CD4-positive, alpha-beta T cell (primary cell): ENCODE measurements around the gene PCDHGC3. TPM values are rescaled to one million over a fixed set of nuclear protein-coding genes. Genes with fewer than 3 reads are reported as not detected.

Source experiments
- ATAC-seq: fragments of 200-7000 bp; cut with Tn5 transposase; one replicate; pipeline ENCODE4 v1.10.0; 2022; ENCODE audit warnings: mild to moderate bottlenecking; ENCODE audit not compliant: poor library complexity
- CTCF ChIA-PET: fragments of 350-600 bp; sonication (Branson Sonifier 250); formaldehyde crosslinking; loops from one replicate; lab custom pipeline; 2021; ENCODE audit warnings: antibody characterized with exemption, inconsistent platforms; lab: Charles Lee
- POLR2A ChIA-PET: fragments of 350-600 bp; sonication (Branson Sonifier 250); formaldehyde crosslinking; loops from one replicate; lab custom pipeline; 2021; ENCODE audit warnings: antibody characterized with exemption, inconsistent platforms; lab: Charles Lee
- DNase-seq, 14 experiments: peaks; one replicate each; pipeline ENCODE4 v3.0.0-alpha.2; 2013 to 2020; ENCODE audit warnings: mixed read lengths in 2 of 14
- H3K27ac ChIP-seq, 2 donors: one replicate each; pipeline versions ENCODE4 v1.5.1 to v1.7.0; 2013; ENCODE audit warnings: low read length in 2 of 2, low read depth in 1 of 2, mild to moderate bottlenecking in 1 of 2
- H3K27me3 ChIP-seq, 2 experiments: 1 replicate in 1 of 2; 2 replicates in 1 of 2; pipeline versions ENCODE4 v1.6.1 to v1.7.0; 2013; ENCODE audit warnings: low read length in 2 of 2, control low read depth in 1 of 2, mild to moderate bottlenecking in 1 of 2, moderate library complexity in 1 of 2; ENCODE audit not compliant: insufficient read depth in 2 of 2, control insufficient read depth in 1 of 2
- H3K36me3 ChIP-seq: one replicate; pipeline ENCODE4 v1.6.1; 2013; ENCODE audit warnings: low read length, control low read depth; ENCODE audit not compliant: insufficient read depth
- H3K4me1 ChIP-seq: one replicate; pipeline ENCODE4 v1.6.1; 2013; ENCODE audit warnings: low read length, control low read depth; ENCODE audit not compliant: insufficient read depth
- H3K4me3 ChIP-seq: one replicate; pipeline ENCODE4 v1.5.1; 2013; ENCODE audit warnings: mild to moderate bottlenecking, low read length, moderate library complexity
- H3K9me3 ChIP-seq, 2 experiments: 1 replicate in 1 of 2; 2 replicates in 1 of 2; pipeline versions ENCODE4 v1.6.1 to v1.7.0; 2013; ENCODE audit warnings: low read length in 2 of 2, mild to moderate bottlenecking in 2 of 2, control low read depth in 1 of 2, moderate library complexity in 1 of 2; ENCODE audit not compliant: control insufficient read depth in 1 of 2, insufficient read depth in 1 of 2
- H3K27ac Mint-ChIP-seq: one replicate; pipeline ENCODE4 v1.8.0; 2020; ENCODE audit warnings: mixed read lengths
- H3K27me3 Mint-ChIP-seq: one replicate; pipeline ENCODE4 v1.8.0; 2021; ENCODE audit warnings: mixed read lengths
- H3K36me3 Mint-ChIP-seq: one replicate; pipeline ENCODE4 v1.8.0; 2021; ENCODE audit warnings: low read depth, mixed read lengths
- H3K4me1 Mint-ChIP-seq: one replicate; pipeline ENCODE4 v1.8.0; 2021; ENCODE audit warnings: low read depth, mixed read lengths
- H3K4me3 Mint-ChIP-seq: one replicate; pipeline ENCODE4 v1.8.0; 2020; ENCODE audit warnings: mild to moderate bottlenecking, mixed read lengths
- H3K9me3 Mint-ChIP-seq: one replicate; pipeline ENCODE4 v1.8.0; 2020; ENCODE audit warnings: mixed read lengths
- intact Hi-C, 2 experiments: fragments of 100-400 bp; cut with DNase I in 1 of 2; cut with micrococcal nuclease in 1 of 2; formaldehyde crosslinking; loops; one replicate each; pipeline versions ENCODE4 v1.15.1 to v1.9.0; 2023 to 2025; cut with DNase I, micrococcal nuclease
- total RNA-seq, 174 experiments: library from RNA in 2 of 174; stranded (reverse) in 2 of 174; gene quantifications; one replicate each; pipeline ENCODE4 v1.2.3 and lab custom pipeline; 2021 to 2026
- TF ChIP-seq, protein P1 (sequence below): fragments of 200-600 bp; IDR thresholded peaks from one replicate; pipeline ENCODE4 v1.8.0; 2022; ENCODE audit warnings: antibody characterized with exemption, mild to moderate bottlenecking

Gene PCDHGC3
- total RNA-seq, 2 experiments from 2014 or later = not detected

DNA sequence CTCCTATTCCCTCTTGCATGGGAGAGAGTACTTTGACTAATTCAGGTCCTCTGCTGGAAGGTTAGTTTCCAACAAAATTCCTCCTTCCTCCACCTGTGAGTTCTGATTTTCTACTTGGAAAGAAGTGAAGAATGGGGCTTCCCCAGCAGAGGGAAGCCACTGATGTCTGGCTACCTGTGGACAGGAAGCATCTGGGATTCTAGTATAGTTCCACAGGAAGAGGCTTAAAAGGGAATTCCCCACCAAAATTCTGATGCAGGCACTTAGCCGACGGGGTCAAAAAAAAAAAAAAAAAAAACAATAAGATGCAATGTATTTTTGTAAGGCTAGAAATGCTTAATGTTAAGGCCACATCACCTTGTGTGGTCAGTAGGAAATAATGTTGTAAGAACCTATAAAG lies 46.5 kb downstream of the PCDHGC3 start:
- POLR2A ChIA-PET = no interaction called here
- Histone ChIP-seq H3K4me3 (no peak overlapping the region), H3K27ac (no peak overlapping the region), H3K27me3 (no peaks in the 10 kb centered on the region), H3K9me3 (no peaks in the 10 kb centered on the region), H3K36me3 (peaks cover 100% of the 10 kb centered on the region), H3K4me1 (peaks cover 13% of the 10 kb centered on the region)
- H3K36me3 Mint-ChIP-seq = no peaks in the 10 kb centered on the region
- DNase-seq (no peak), ATAC-seq (no peak)
- TF ChIP-seq, protein P1, sequence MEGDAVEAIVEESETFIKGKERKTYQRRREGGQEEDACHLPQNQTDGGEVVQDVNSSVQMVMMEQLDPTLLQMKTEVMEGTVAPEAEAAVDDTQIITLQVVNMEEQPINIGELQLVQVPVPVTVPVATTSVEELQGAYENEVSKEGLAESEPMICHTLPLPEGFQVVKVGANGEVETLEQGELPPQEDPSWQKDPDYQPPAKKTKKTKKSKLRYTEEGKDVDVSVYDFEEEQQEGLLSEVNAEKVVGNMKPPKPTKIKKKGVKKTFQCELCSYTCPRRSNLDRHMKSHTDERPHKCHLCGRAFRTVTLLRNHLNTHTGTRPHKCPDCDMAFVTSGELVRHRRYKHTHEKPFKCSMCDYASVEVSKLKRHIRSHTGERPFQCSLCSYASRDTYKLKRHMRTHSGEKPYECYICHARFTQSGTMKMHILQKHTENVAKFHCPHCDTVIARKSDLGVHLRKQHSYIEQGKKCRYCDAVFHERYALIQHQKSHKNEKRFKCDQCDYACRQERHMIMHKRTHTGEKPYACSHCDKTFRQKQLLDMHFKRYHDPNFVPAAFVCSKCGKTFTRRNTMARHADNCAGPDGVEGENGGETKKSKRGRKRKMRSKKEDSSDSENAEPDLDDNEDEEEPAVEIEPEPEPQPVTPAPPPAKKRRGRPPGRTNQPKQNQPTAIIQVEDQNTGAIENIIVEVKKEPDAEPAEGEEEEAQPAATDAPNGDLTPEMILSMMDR = no peak
- CTCF ChIA-PET = interaction anchor here (1.1 to 3.1 kb wide), 4 partner anchors 8 to 115 kb away, joined by 3 to 16 read pairs (median 6); partner anchors contain the start of genes PCDHGA10 and PCDHGB6
- intact Hi-C loops = loop anchor here in 1 of 2 experiments (10.0 kb wide), 1 partner anchor 438 kb away; no protein-coding TSS in a partner anchor
- H3K4me3 Mint-ChIP-seq = no peak overlapping the region
- no peaks in the 10 kb centered on the region for H3K9me3 Mint-ChIP-seq
- H3K27me3 Mint-ChIP-seq = no peaks in the 10 kb centered on the region
- no peak overlapping the region for H3K27ac Mint-ChIP-seq
- peaks cover 12% of the 10 kb centered on the region for H3K4me1 Mint-ChIP-seq

GRCh38 chr5:141523991-141524390 lies 48.2 kb downstream of the PCDHGC3 start:
- Histone ChIP-seq H3K27ac (no peak overlapping the region), H3K4me3 (no peak overlapping the region), H3K9me3 (no peaks in the 10 kb centered on the region), H3K36me3 (peaks cover 99% of the 10 kb centered on the region), H3K4me1 (peaks cover 13% of the 10 kb centered on the region), H3K27me3 (no peaks in the 10 kb centered on the region)
- intact Hi-C loops = loop anchor here (1.0 to 10.0 kb wide), 5 partner anchors 111 to 439 kb away; partner anchors contain the start of genes PCDHGA10 (in 1 of the 2) and TAF7 (in 1 of the 2)
- H3K36me3 Mint-ChIP-seq = no peaks in the 10 kb centered on the region
- TF ChIP-seq, protein P1 = no peak
- no peak for ATAC-seq
- H3K9me3 Mint-ChIP-seq = no peaks in the 10 kb centered on the region
- ChIA-PET CTCF (interaction anchor here (1.0 to 3.1 kb wide), 12 partner anchors 10 to 204 kb away, joined by 3 to 19 read pairs (median 6); partner anchors contain the start of genes PCDHGA10, PCDHGB4 and PCDHGB5), POLR2A (interaction anchor here (0.6 to 2.1 kb wide), 4 partner anchors 9 to 704 kb away, joined by 3 to 11 read pairs (median 4); partner anchors contain the start of gene TAF7)
- no peaks in the 10 kb centered on the region for H3K27me3 Mint-ChIP-seq
- H3K4me3 Mint-ChIP-seq = no peak overlapping the region
- no peak for DNase-seq
- no peak overlapping the region for H3K27ac Mint-ChIP-seq
- H3K4me1 Mint-ChIP-seq = peaks cover 12% of the 10 kb centered on the region

DNA sequence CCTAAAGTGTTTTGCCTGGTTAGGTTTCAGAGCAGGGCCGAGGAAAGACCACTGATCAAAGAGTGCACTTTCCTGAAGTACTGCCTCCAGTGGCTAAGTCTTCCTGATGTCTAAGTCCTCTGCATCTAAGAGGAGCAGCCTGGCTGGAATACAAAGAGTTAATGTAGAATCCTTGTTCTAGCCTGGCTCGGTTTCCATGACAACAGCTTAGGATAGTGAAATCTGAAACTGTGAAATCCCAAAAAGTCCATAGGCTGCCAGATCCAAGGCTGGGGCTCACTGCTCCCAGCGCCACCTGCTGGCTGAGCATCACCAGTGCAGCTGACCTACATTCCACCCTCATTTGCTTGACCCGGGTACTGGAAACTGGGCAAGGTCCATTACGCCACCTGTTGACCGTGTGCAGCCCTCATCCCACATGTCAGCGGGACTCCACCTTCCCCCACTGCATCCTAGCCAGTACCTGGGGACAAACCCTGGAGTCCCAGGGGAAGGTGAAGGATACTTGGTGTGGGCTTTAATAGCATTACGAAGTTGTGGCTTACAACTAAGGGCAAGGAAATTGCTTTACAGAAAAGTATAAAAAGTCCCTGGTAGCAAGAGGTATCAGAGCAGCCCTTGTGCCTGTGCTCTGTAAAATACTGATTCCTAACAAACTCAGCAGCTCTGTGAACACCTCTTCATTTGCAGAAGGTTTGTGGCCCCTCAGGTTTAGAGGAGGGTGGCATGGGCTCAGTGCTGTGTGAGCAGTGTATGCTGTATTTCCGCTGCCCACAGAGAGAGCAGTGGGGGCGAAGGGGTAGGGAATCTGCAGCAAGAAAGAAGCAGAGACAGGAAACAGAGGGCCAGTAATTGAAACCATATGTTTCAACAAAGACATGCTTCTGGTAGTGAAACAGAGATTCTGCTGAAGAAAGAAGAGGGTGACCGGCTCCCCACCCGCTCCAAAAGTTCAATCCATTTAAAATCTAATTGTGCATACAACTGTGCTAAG lies 49.1 kb downstream of the PCDHGC3 start:
- Mint-ChIP-seq H3K9me3 (no peaks in the 10 kb centered on the region), H3K27ac (peak overlapping the region; percentile 13), H3K4me3 (no peak overlapping the region), H3K4me1 (peaks cover 12% of the 10 kb centered on the region), H3K27me3 (no peaks in the 10 kb centered on the region), H3K36me3 (no peaks in the 10 kb centered on the region)
- ATAC-seq = peak; percentile 71
- ChIA-PET POLR2A (interaction anchor here (0.7 to 2.1 kb wide), 3 partner anchors 10 to 204 kb away, joined by 3 to 11 read pairs (median 4); partner anchors contain the start of gene TAF7), CTCF (interaction anchor here (0.6 to 3.1 kb wide), 20 partner anchors 11 to 205 kb away, joined by 3 to 19 read pairs (median 4); partner anchors contain the start of genes HDAC3, PCDHGA10, PCDHGA12 and PCDHGB4)
- intact Hi-C loops = loop anchor here (1.0 to 10.0 kb wide), 5 partner anchors 112 to 440 kb away; partner anchors contain the start of genes PCDHGA10 (in 1 of the 2) and TAF7 (in 1 of the 2)
- peaks cover 99% of the 10 kb centered on the region for H3K36me3 ChIP-seq
- peaks cover 13% of the 10 kb centered on the region for H3K4me1 ChIP-seq
- TF ChIP-seq, protein P1 = peak; percentile 99
- H3K9me3 ChIP-seq = no peaks in the 10 kb centered on the region
- H3K27me3 ChIP-seq = no peaks in the 10 kb centered on the region
- H3K27ac ChIP-seq = no peak overlapping the region
- peak; percentile 27 to 80 (median 39) for DNase-seq
- H3K4me3 ChIP-seq = no peak overlapping the region
